ENCODE measurements around the gene NDC1. TPM values are rescaled to one million over a fixed set of nuclear protein-coding genes. Genes with fewer than 3 reads are reported as not detected.
A peak's percentile ranks its signal among the peaks of the same experiment; 100 is the strongest.
"Not testable (repeated sequence)": the region's sequence is repeated elsewhere in the genome, so short reads cannot be mapped to it uniquely, and the experiment has no call there.

The NDC1 gene
- total RNA-seq, 1 donor from 2014 or later = 15.4 TPM

DNA sequence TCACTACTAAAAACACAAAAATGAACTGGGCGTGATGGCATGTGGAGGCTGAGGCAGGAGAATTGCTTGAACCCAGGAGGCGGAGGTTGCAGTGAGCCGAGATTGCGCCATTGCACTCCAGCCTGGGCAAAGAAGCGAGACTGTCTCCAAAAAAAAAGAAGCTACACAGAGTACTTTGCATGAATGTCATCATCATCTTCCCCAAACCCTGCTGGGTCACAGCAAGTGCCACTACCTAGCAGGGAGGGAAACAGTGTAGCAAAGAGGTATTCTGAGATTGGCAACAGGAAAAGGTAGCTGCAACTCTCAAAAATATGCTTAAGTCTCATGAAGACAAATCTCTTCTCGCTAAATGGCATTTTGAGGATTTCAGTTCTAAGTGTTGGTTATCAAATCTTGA, 12.8 kb downstream of the NDC1 start:
- no peak for DNase-seq (ENCODE audit: low read depth)

GRCh38 chr1:53822931-53823330, 15.2 kb downstream of the NDC1 start:
- DNase-seq (ENCODE audit: low read depth) = no peak

DNA sequence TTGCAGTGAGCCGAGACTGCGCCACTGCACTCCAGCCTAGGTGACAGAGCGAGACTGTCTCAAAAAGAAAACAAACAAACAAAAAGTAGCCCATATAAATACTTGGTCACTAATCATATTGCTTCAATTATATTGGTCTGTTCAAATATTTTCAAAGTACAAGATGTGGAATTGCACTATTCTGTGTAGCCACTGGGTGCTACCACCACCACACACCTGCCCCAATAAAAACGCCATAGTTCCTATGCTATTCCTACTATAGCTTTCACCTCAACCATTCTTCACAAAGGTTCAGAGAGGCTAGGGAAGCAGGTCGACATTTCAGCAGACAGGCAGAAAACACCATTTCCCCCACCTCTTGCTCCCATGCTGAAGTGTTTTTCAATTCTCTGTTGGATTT, 16.7 kb downstream of the NDC1 start:
- no peak for DNase-seq (ENCODE audit: low read depth)

DNA sequence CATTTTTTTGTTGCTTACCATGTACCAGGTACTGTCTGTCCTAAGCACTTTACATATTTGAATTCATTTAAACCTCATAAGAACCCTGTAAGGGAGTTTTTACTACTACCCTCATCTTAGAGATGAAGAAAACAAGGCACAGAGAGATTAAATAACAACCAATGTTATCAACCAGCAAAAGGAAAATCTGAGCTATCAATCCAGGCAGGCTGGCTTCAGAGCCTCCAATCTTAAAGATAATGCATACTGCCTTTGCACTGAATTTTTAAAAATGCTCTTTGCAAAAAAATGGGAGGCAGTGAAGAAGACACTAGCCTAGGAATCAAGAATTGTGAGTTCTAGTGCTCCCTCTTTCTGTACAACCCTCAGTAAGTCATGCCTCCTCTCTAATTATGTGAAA, 18.7 kb downstream of the NDC1 start:
- DNase-seq (ENCODE audit: low read depth) = no peak

DNA sequence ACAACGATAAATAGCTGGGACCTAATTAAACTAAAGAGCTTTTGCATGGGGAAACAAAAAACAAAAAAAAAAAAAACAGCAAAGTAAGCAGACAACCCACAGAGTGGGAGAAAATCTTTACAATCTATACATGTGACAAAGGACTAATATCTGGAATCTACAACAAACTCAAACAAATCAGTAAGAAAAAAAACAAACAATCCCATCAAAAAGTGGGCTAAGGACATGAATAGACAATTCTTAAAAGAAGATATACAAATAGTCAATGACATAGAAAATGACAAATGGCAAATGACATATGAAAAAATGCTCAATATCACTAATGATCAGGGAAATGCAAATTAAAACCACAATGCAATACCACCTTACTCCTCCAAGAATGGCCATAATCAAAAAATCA, 21.5 kb downstream of the NDC1 start:
- DNase-seq (ENCODE audit: low read depth) = not testable (repeated sequence)

- DNase-seq (ENCODE audit: low read depth) = not testable (repeated sequence)
These were observed 22.6 kb downstream of the NDC1 start for GRCh38 chr1:53815484-53815883.

GRCh38 chr1:53811414-53811851, 26.7 kb downstream of the NDC1 start:
- DNase-seq (ENCODE audit: low read depth) = peak; percentile 32

- DNase-seq (ENCODE audit: low read depth) = no peak
These were observed 27.6 kb downstream of the NDC1 start for GRCh38 chr1:53810497-53810896.

- DNase-seq (ENCODE audit: low read depth) = no peak
These were observed 28.1 kb downstream of the NDC1 start for GRCh38 chr1:53810007-53810406.

DNA sequence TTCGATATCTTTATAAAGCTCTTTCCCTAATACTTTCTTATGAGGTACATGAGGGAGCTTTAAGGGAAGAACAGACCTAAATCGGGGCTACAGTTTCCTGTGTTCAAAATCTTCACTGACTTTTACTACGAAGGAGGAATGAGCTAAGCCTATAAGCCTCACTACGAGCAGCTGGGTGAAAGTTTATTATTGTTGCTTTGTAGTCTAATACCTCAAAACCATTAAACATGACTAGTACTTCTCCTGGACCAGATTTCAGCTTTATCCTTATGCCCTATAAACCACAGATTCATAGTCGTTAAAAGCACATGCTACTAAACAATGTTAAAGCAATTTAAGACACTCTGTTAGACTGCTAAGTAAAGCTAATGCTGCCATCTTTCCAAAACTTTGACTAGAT, 30.2 kb downstream of the NDC1 start:
- peak; percentile 47 for DNase-seq (ENCODE audit: low read depth)

- DNase-seq (ENCODE audit: low read depth) = peak; percentile 32
These were observed 33.1 kb downstream of the NDC1 start for GRCh38 chr1:53804791-53805505.

DNA sequence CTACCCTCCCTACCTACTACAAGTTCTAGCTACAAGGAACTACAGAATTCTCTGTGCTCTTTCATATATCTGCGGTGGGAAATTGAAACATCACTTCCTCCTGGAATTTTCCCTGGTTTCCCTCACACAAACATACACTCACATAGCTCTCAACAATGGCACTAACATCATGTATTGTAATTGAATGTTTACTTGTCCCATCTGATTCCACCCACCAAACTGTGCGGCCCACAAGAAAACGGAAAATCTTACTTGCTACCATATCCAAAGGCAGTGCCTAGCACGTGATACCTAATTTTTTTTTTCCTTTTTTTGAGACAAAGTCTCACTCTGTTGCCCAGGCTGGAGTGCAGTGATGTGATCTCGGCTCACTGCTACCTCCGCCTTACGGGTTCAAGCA, 33.9 kb downstream of the NDC1 start:
- DNase-seq (ENCODE audit: low read depth) = no peak

- DNase-seq (ENCODE audit: low read depth) = no peak
These were observed 37.5 kb downstream of the NDC1 start for GRCh38 chr1:53800621-53801020.

DNA sequence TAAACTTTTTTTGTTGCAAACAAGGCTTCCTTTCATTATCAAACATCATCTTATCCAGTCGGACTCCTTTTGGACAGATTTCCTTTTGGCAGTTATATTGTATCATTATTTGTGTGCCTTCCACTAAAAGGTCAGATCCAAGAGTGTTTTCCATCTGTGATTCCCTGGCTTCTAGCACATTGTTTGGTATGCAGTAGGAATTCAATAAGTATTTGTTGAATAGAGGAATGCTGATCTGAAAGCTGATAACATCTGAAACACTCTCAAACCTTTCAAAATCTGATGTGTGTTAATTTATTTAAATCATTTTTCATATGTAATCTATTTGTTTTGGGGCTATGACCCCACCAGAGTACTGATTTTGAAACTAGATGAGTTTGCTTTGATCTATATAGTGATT, 39.0 kb downstream of the NDC1 start:
- no peak for DNase-seq (ENCODE audit: low read depth)

GRCh38 chr1:53792806-53793205, 45.3 kb downstream of the NDC1 start:
- DNase-seq (ENCODE audit: low read depth) = peak; percentile 2

- DNase-seq (ENCODE audit: low read depth) = no peak
These were observed 50.4 kb downstream of the NDC1 start for GRCh38 chr1:53787655-53788054.

- DNase-seq (ENCODE audit: low read depth) = no peak
These were observed 55.0 kb downstream of the NDC1 start for GRCh38 chr1:53783056-53783455.

GRCh38 chr1:53781654-53782053, 56.4 kb downstream of the NDC1 start:
- DNase-seq (ENCODE audit: low read depth) = peak; percentile 17

DNA sequence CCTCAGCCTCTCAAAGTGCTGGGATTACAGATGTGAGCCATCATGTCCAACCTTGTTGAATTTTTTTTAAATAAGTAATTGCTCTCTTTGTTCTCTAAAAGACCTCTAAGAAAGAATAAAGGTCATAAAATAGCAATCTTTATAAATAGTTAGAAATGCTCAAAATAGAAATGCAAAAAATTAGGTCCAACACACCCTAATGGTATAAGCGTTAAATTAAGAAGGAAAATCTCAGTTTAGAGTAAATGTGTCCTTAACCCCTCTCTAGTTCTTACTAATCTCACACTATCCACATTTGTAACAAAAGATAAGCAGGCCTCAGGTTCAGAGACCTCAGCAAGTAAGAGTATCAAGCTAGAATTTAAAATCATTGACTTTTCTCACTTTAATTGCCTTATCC, 60.8 kb downstream of the NDC1 start:
- DNase-seq (ENCODE audit: low read depth) = no peak

DNA sequence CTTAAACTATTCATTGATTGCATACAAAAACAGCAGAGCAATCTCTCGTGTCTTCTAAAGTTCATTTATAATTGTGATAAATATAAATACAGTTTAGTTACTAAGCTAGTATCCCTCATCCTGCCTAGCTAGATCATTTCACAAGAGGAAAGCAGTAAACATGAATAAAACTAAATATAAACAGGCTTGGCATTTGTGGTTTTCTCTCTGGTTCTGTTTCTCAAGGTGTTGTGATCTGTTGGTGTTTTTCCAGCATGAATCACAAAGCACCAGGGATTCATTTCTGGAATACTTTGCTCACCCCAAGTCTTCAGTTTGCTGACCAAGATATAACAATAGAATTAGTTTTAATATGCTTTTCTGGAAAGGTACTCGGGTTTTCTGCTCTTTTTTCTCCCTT, 66.4 kb downstream of the NDC1 start:
- peak; percentile 80 for DNase-seq (ENCODE audit: low read depth)

- no peak for DNase-seq (ENCODE audit: low read depth)
These were observed 68.3 kb downstream of the NDC1 start for GRCh38 chr1:53769780-53770179.

- no peak for DNase-seq (ENCODE audit: low read depth)
These were observed 68.9 kb downstream of the NDC1 start for GRCh38 chr1:53769184-53769583.

- peak; percentile 45 for DNase-seq (ENCODE audit: low read depth)
These were observed 71.2 kb downstream of the NDC1 start for GRCh38 chr1:53766831-53767405.
